22Rv1 (cell line): Measurements from ENCODE around the gene PLTP.

ENCODE experiments used
- H3K27ac ChIP-seq: fragments of 450-650 bp; 2 replicates; pipeline ENCODE4 v1.5.1; 2017
- CTCF ChIP-seq: fragments of 450-650 bp; IDR thresholded peaks from 2 replicates; pipeline ENCODE4 v1.5.1; 2017; ENCODE audit warnings: mild to moderate bottlenecking
- ZFX ChIP-seq: fragments of 450-650 bp; IDR thresholded peaks from 2 replicates; pipeline ENCODE4 v1.6.1; 2017; ENCODE audit warnings: antibody characterized with exemption, borderline replicate concordance

Gene PLTP

GRCh38 chr20:45867136-45867818, 44.7 kb downstream of the PLTP start:
- no peak overlapping the region for H3K27ac ChIP-seq
- TF ChIP-seq CTCF (no peak), ZFX (no peak)

- no peak for TF ChIP-seq CTCF
- TF ChIP-seq ZFX: no peak
- H3K27ac ChIP-seq: no peak overlapping the region
Observed at GRCh38 chr20:45866454-45866853, 45.5 kb downstream of the PLTP start.

- TF ChIP-seq ZFX (no peak), CTCF (no peak)
- H3K27ac ChIP-seq: no peak overlapping the region
Observed at GRCh38 chr20:45863543-45864470, 48.1 kb downstream of the PLTP start.

- no peak overlapping the region for H3K27ac ChIP-seq
- no peak for TF ChIP-seq CTCF
- TF ChIP-seq ZFX: no peak
Observed at GRCh38 chr20:45861221-45862075, 50.5 kb downstream of the PLTP start.

- TF ChIP-seq ZFX (no peak), CTCF (no peak)
- H3K27ac ChIP-seq: no peak overlapping the region
Observed at GRCh38 chr20:45860560-45861220, 51.3 kb downstream of the PLTP start.

- no peak overlapping the region for H3K27ac ChIP-seq
- TF ChIP-seq ZFX (no peak), CTCF (no peak)
Observed at GRCh38 chr20:45859916-45860315, 52.0 kb downstream of the PLTP start.
